Measurements from ENCODE around the gene CYP2D6.

The CYP2D6 gene

GRCh38 chr22:42078469-42079318 is 51.9 kb downstream of the CYP2D6 start:
- TF ChIP-seq CTCF (conservative IDR thresholded peaks at IDR 0.05; ENCODE audit: low read depth) = no peak
- ChIA-PET POLR2A (ENCODE audit: low non-redundant PET) (no interaction called here), CTCF (interaction anchor here (0.7 to 0.9 kb wide), 2 partner anchors 11 to 207 kb away, joined by 3 read pairs; partner anchors contain the start of gene NDUFA6)
- DNase-seq (ENCODE audit: low spot score) = no peak
- H3K27ac ChIP-seq = peak overlapping the region; percentile 90

GRCh38 chr22:42077486-42078125 is 53.0 kb downstream of the CYP2D6 start:
- peak overlapping the region; percentile 90 for H3K27ac ChIP-seq
- ChIA-PET CTCF (no interaction called here), POLR2A (ENCODE audit: low non-redundant PET) (no interaction called here)
- TF ChIP-seq CTCF (conservative IDR thresholded peaks at IDR 0.05; ENCODE audit: low read depth) = no peak
- no peak for DNase-seq (ENCODE audit: low spot score)

GRCh38 chr22:42076764-42077485 is 53.7 kb downstream of the CYP2D6 start:
- ChIA-PET POLR2A (ENCODE audit: low non-redundant PET) (no interaction called here), CTCF (no interaction called here)
- no peak for TF ChIP-seq CTCF (conservative IDR thresholded peaks at IDR 0.05; ENCODE audit: low read depth)
- no peak for DNase-seq (ENCODE audit: low spot score)
- peak overlapping the region; percentile 90; the same call in 1 of the 2 replicates for H3K27ac ChIP-seq
